Stimulated activated CD4-positive, alpha-beta T cell treated with anti-CD3 and anti-CD28 coated beads, Interleukin-1b, Interleukin-23, amount 100 ng/mL, for 48 hours (primary cell): ENCODE measurements around the gene SLC27A1.
"Not testable (repeated sequence)": the region's sequence is repeated elsewhere in the genome, so short reads cannot be mapped to it uniquely, and the experiment has no call there.

Source experiments
- DNase-seq: peaks from one replicate; pipeline ENCODE4 v3.0.0-alpha.2; 2020

Gene SLC27A1

DNA sequence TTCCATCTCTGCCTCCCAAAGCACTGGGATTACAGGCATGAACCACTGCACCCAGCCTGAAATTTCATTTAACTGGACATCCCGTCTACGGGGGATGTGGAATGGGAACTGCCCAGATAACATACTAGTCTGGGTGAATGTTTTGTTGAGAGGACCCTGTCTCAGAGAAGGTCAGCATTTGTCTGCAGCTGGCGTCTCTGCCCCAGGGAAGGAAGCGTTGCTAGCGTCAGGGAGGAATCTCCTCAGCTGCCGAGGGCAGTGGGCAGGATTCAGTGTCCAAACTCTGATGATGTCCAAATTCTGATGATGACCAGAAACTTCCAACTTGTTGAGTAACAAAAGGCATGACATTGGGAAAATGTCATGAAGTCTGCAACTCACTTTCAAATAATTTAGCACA, 12.7 kb upstream of the SLC27A1 start:
- no peak for DNase-seq

DNA sequence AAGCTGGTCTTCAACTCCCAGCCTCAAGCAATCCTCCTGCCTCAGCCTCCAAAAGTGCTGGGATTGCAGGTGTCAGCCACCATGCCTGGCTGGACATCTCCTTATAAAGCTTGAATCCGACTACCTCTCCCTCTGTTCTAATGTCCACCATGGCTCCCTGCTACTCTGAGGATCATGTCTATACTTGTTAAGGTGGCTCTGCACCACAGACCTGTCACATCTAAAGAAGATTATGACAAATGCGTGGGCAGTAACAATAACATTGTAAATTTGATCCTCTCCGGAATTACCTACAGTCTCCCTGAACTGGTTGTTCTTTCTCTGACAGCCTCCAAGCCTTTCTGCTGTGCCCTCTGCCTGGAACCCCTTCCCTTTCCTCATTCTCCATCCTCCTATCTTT, 11.4 kb upstream of the SLC27A1 start:
- DNase-seq: no peak

DNA sequence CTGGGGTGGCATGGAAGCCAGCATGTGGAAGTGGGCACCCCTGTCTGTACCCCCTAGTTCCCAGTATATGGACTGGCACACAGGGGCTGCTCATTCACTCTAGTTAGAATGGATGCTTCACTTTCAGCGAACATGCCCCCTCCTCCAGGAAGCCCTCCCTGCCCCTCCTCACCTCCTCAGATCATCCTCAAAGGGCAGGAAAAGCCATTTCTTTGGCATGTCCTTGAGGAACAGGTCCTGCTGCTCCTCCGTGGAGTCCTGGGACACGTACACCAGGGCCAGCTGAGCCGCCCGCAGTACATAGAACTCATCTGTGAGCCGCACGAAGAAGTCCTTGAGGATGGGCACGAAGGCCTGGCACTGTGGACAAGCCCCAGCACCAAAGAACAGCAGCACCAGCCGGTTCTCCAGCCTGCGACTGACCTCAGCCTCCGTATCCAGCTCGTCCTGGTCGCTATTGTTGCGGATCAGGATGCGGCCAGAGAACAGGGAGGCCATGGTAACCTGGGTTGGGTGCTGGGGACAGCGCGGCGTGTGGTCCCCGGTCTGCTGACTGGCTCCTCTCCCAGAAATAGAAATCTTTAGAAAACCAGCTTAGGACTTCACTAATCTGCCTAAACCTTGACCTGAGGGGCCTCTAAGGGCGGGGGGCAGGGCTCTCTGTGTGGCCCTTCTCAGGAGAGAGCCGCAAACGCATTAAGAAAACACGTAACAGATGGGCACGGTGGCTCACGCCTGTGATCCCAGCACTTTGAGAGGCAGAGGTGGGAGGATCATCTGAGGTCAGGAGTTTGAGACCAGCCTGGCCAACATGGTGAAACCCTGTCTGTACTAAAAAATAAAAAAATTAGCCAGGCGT, 9.7 kb upstream of the SLC27A1 start, which contains the start of gene NXNL1:
TSS of gene NXNL1 (minus strand) at position 555 of the 859 bp plus-strand sequence. CDS start at position 498, 57 bp downstream.
- no peak for DNase-seq

- no peak for DNase-seq
Measured at GRCh38 chr19:17466487-17466850, 3.9 kb upstream of the SLC27A1 start.

DNA sequence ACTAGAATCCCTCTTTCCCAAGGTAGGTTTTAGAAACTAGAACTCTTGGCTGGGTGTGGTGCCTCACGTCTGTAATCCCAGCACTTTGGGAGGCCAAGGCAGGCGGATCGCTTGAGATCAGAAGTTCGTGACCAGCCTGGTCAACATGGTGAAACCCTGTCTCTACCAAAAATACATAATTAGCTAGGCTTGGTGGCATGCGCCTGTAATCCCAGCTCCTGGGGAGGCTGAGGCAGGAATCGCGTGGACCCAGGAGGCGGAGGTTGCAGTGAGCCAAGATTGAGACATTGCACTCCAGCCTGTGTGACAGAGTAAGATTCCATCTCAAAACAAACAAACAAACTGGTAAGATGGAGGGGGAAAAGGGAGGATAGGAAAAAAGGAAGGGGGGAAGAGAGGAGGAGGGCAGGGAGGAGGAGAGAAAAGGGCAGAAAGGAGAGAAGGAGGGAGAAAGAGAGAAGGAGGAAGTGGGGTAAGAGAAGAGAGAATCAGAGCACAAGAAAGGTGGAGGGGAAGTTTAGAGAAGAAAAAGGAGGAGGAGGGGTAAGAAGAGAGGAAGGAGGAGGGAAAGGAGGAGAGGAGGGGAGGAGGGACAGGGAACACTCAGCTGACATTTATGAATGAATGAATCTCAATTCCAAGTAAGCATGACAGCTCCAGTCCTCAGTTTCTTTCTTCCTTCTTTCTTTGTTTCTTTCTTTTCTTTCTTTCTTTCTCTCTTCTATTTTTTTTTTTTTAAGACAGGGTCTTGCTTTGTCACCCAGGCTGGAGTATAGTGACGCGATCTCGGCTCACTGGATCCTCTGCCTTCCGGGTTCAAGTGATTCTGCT, 2.6 kb upstream of the SLC27A1 start:
- no peak for DNase-seq

GRCh38 chr19:17468302-17469091, 1.8 kb upstream of the SLC27A1 start:
- no peak for DNase-seq

GRCh38 chr19:17469092-17469480, 1.2 kb upstream of the SLC27A1 start:
- no peak for DNase-seq

DNA sequence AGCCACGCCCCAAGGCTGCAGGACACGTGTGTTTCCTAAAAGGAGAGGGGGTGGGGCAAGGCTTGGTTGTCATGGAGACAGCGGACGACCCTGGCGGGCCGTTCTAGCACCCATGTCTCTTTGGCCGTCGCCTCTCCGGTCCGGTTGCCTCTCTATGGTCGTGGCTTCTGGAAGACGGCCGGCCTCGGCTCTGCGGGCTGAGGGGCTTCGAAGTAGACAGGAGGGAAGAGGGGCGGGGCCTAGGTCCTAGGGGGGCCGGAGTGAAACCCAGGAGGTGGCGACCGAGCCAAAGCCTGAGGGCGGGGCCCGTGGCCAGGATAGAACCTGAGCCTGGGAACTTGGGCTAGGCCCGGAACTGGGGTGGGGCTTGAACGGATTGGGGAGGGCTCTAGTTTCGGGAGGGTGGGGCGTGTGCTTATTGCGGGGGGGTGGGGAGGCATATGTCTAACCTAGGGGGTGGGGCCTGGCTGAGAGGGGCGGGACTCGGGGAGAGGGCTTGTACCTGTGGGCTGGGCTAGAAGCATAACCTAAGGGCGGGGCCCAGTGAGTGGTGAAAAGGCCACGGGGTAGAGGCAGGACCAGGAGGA, 750 bp upstream of the SLC27A1 start:
- DNase-seq: peak; percentile 91

DNA sequence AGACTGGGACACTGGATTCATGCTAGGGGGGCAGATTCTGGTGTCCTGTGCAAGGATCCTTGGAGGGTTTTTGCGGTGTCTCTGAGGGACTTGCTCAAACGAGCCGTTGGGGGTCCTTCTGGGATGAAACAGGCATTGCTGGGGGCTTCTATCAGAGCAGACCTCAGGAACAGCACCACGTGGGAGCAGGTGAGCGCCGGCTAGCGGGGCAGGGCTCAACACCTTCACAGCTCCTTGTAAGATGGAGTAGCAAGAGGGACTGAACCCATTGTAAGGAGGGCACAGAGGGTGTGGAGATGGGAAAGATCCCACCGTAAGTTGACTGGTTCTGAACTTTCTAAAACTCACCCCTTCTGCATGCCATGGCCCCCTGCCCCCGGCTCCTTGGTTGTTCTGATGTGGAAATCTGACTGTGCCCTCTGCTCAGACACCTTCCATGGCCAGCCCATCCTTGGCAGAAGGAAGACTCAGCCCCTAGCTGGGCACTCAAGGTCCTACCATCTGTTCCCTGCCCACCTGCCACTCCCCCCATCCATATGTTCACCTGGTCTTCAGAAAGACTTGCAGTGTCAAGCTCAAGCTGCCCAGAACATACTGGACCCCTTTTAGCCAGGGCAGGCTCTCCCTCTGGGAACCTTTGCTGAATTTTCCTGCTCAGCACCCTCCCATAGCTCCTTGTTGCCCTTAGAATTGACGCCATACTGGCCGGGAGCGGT, 1.2 kb downstream of the SLC27A1 start:
- DNase-seq: no peak

DNA sequence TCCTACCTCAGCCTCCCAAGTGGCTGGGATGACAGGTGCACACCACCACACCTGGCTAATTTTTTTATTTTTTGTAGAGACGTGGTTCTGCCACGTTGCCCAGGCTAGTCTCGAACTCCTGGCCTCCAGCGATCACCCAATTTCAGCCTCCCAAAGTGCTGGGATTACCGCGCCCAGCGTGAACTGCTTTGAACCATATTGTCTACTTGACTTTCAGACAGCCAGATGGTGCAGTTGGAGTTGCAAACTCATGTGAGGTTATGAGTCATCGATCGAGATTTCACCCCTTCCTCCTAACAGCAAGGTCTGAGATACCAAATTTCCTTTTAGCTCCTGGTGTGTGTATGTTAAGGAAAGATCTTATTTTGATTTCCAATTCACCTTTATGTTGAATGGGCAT, 2.7 kb downstream of the SLC27A1 start:
- peak; percentile 19 for DNase-seq

DNA sequence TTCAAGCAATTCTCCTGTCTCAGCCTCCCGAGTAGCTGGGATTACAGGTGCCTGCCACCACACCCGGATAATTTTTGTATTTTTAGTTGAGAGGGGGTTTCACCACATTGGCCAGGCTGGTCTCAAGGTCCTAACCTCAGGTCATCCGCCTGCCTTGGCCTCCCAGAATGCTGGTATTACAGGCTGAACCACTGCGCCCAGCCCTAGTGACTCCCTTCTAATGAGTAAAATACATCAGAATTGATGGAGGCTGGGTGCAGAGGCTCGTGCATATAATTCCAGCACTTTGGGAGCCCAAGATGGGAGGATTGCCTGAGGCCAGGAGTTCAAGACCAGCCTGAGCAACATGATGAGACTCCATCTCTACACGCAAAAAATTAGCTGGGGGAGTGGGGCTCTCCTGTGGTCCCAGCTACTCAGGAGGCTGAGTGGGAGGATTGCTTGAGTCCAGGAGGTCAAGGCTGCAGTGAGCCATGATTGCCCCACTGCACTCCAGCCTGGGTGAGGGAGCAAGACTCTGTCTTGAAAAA, 4.8 kb downstream of the SLC27A1 start:
- DNase-seq: not testable (repeated sequence)

DNA sequence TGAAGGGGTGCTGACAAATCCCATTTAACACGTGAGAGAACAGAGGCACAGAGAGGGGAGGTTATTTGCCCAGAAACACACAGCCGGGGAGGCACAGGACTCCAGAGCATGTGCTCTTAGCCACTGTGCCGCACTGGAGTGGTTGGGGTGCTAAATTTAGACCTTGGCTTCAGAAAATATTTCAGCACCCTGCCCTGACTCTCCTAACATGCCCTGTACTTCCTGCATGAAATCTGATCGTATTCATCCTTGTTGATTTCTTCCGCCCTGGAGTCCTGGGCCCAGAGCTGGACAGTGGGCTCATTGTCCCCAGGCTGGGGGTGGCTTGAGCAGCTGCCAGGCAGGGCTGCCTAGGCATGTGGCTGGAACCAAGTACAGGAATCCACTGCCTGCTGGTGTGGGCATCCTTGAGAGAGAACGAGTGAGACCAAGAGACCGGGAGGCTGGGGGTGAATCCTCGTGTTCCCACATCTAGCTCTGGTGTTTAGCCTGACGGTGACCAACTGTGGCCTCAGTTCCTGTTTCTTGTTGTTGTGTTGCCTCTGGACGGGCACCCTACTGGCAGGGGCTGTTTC, 5.3 kb downstream of the SLC27A1 start:
- no peak for DNase-seq

GRCh38 chr19:17479325-17479791, 9.0 kb downstream of the SLC27A1 start:
- DNase-seq: no peak

DNA sequence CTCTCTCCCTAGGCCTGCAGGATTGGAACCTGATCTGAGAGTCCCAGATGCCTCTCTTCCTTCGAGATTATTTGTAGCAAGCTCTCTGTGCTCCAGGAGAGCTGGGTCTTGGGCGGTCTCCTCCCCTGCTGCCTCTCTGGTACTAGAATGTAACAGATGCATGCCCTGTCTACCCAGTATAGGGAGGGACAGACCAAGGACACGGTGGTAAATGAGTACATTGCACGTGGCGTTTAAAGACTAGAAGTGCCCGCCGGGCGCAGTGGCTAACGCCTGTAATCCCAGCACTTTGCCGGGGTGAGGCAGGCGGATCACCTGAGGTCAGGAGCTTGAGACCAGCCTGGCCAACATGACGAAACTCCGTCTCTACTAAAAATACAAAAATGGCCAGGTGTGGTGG, 11.7 kb downstream of the SLC27A1 start:
- no peak for DNase-seq

GRCh38 chr19:17482877-17483604, 12.7 kb downstream of the SLC27A1 start:
- DNase-seq: no peak

DNA sequence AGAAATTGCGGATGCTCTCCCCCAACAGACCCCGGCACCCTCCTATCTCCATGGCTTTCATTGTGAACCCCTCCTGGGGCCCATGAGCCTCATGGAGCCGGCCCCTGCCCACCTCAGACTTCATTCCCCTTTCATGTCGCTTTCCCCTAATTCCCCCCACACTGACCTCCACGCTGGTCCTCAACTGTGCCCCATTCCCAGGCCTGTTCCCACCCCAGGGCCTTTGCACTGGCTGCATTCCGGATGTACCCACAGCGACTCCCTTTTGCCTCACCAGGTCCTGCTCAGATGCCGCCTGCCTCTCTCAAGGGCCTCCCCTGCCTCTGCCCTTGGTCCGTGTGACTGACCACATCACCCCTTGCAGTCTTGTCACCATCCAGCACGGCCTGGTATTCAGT, 13.3 kb downstream of the SLC27A1 start:
- no peak for DNase-seq

GRCh38 chr19:17484520-17485185, 14.3 kb downstream of the SLC27A1 start:
- no peak for DNase-seq

- DNase-seq: no peak
Measured at GRCh38 chr19:17486545-17487240, 16.4 kb downstream of the SLC27A1 start.
